H1 (cell line): ENCODE measurements around the gene PATJ. TPM values are rescaled to one million over a fixed set of nuclear protein-coding genes. Genes with fewer than 3 reads are reported as not detected.

Experiments
- CTCF ChIA-PET: fragments of 300-600 bp; sonication (Branson Sonifier 250); formaldehyde crosslinking; loops from one replicate; lab custom pipeline; 2021; ENCODE audit not compliant: partially characterized antibody; lab: Charles Lee
- POLR2A ChIA-PET: fragments of 300-600 bp; sonication (Branson Sonifier 250); formaldehyde crosslinking; loops from one replicate; lab custom pipeline; 2021; ENCODE audit warnings: inconsistent platforms; ENCODE audit not compliant: partially characterized antibody; lab: Charles Lee
- DNase-seq, 2 experiments: peaks; one replicate each; pipeline versions ENCODE4 v3.0.0 to v3.0.0-alpha.2; 2010 to 2022; ENCODE audit warnings: low spot score in 2 of 2, low read depth in 1 of 2, mixed read lengths in 1 of 2
- FAIRE-seq: peaks from 2 replicates; lab custom pipeline; 2011; peaks lifted over from hg19 to GRCh38; lab: Jason Lieb, UNC
- H2AFZ ChIP-seq: 2 replicates; pipeline ENCODE4 v1.8.1; 2012; ENCODE audit warnings: low read length, inconsistent platforms
- H2AK5ac ChIP-seq: 2 replicates; pipeline ENCODE4 v1.6.1; 2013; ENCODE audit warnings: low read depth, low read length
- H2BK120ac ChIP-seq: replicated peaks from 2 replicates; pipeline ENCODE3; 2013; ENCODE audit warnings: low read depth, low read length, inconsistent platforms
- H2BK12ac ChIP-seq: 2 replicates; pipeline ENCODE4 v1.6.1; 2013; ENCODE audit warnings: low read depth, low read length
- H2BK15ac ChIP-seq: 2 replicates; pipeline ENCODE4 v1.6.1; 2013; ENCODE audit warnings: low read length
- H2BK20ac ChIP-seq: 2 replicates; pipeline ENCODE4 v1.6.1; 2013; ENCODE audit warnings: low read length
- H2BK5ac ChIP-seq: 2 replicates; pipeline ENCODE4 v1.6.1; 2013; ENCODE audit warnings: low read depth, low read length
- H3K14ac ChIP-seq: 2 replicates; pipeline ENCODE4 v1.6.1; 2013; ENCODE audit warnings: inconsistent platforms; ENCODE audit not compliant: insufficient read length
- H3K18ac ChIP-seq: 2 replicates; pipeline ENCODE4 v1.6.1; 2013; ENCODE audit warnings: low read length; ENCODE audit errors: extremely low read depth
- H3K23ac ChIP-seq: 2 replicates; pipeline ENCODE4 v1.6.1; 2013; ENCODE audit warnings: inconsistent platforms; ENCODE audit not compliant: insufficient read length
- H3K23me2 ChIP-seq: 2 replicates; pipeline ENCODE4 v1.6.1; 2013; ENCODE audit warnings: low read depth, low read length
- H3K27ac ChIP-seq: 2 replicates; pipeline ENCODE4 v1.6.1; 2011; ENCODE audit warnings: low read depth, low read length, inconsistent platforms
- H3K27me3 ChIP-seq, 4 experiments: replicated peaks in 1 of 4; 1 replicate in 1 of 4; 2 replicates in 3 of 4; pipeline versions ENCODE4 v1.6.1 to v1.8.1; 2011 to 2013; ENCODE audit warnings: low read length in 3 of 4, mild to moderate bottlenecking in 3 of 4, inconsistent platforms in 2 of 4, mixed read lengths in 2 of 4, moderate library complexity in 1 of 4; ENCODE audit not compliant: control insufficient read depth in 3 of 4, insufficient read depth in 3 of 4; ENCODE audit errors: extremely low read depth in 1 of 4
- H3K36me3 ChIP-seq, 4 experiments: 2 replicates each; pipeline versions ENCODE4 v1.6.1 to v1.8.1; 2011 to 2013; ENCODE audit warnings: mild to moderate bottlenecking in 4 of 4, low read length in 3 of 4, moderate library complexity in 2 of 4, control low read depth in 1 of 4, inconsistent platforms in 1 of 4; ENCODE audit not compliant: insufficient read depth in 4 of 4, control insufficient read depth in 2 of 4
- H3K4ac ChIP-seq: replicated peaks from 2 replicates; pipeline ENCODE3; 2013; ENCODE audit warnings: low read length, low read depth, mixed read lengths, inconsistent platforms; ENCODE audit not compliant: insufficient read length
- H3K4me1 ChIP-seq, 4 experiments: replicated peaks in 1 of 4; 1 replicate in 1 of 4; 2 replicates in 3 of 4; pipeline versions ENCODE4 v1.6.1 to v1.8.1; 2011 to 2013; ENCODE audit warnings: low read length in 3 of 4, inconsistent platforms in 2 of 4, mixed read lengths in 1 of 4; ENCODE audit not compliant: insufficient read depth in 4 of 4, control insufficient read depth in 3 of 4
- H3K4me2 ChIP-seq, 2 experiments: 2 replicates each; pipeline versions ENCODE4 v1.6.1 to v1.8.1; 2011 to 2013; ENCODE audit warnings: low read depth in 2 of 2, low read length in 2 of 2, control low read depth in 1 of 2, inconsistent platforms in 1 of 2, mild to moderate bottlenecking in 1 of 2; ENCODE audit not compliant: insufficient read depth in 1 of 2
- H3K4me3 ChIP-seq, 4 experiments: fragments of 200-600, 300-600 bp in 1 of 4; sonication (generic), shearing (Covaris generic), sonication (Bioruptor Twin) in 1 of 4; 2 replicates each; pipeline versions ENCODE4 v1.5.1 to v1.8.1; 2011 to 2016; ENCODE audit warnings: low read length in 4 of 4, low read depth in 3 of 4, control low read depth in 2 of 4, inconsistent platforms in 2 of 4, mild to moderate bottlenecking in 2 of 4, mixed read lengths in 1 of 4, moderate library complexity in 1 of 4; ENCODE audit not compliant: insufficient read depth in 2 of 4; ENCODE audit errors: extremely low read depth in 1 of 4
- H3K56ac ChIP-seq: replicated peaks from 2 replicates; pipeline ENCODE3; 2013; ENCODE audit warnings: low read depth, mild to moderate bottlenecking, mixed read lengths, low read length, inconsistent platforms; ENCODE audit not compliant: insufficient read length
- H3K79me1 ChIP-seq: 2 replicates; pipeline ENCODE4 v1.6.1; 2013; ENCODE audit warnings: low read depth, low read length, control low read depth
- H3K79me2 ChIP-seq, 2 experiments: 2 replicates each; pipeline versions ENCODE4 v1.6.1 to v1.8.1; 2012 to 2013; ENCODE audit warnings: low read length in 2 of 2, mild to moderate bottlenecking in 2 of 2, inconsistent platforms in 1 of 2; ENCODE audit not compliant: insufficient read depth in 2 of 2, control insufficient read depth in 1 of 2
- H3K9ac ChIP-seq, 4 experiments: replicated peaks in 1 of 4; 1 replicate in 1 of 4; 2 replicates in 3 of 4; pipeline versions ENCODE4 v1.6.1 to v1.8.1; 2011 to 2013; ENCODE audit warnings: low read depth in 3 of 4, low read length in 3 of 4, control low read depth in 2 of 4, mild to moderate bottlenecking in 2 of 4, moderate library complexity in 2 of 4, inconsistent platforms in 1 of 4; ENCODE audit errors: extremely low read depth in 1 of 4
- H3K9me3 ChIP-seq, 2 experiments: 2 replicates each; pipeline versions ENCODE4 v1.6.1 to v1.8.1; 2012 to 2013; ENCODE audit warnings: mild to moderate bottlenecking in 2 of 2, moderate library complexity in 2 of 2, control low read depth in 1 of 2, inconsistent platforms in 1 of 2, low read depth in 1 of 2, low read length in 1 of 2, mixed read lengths in 1 of 2; ENCODE audit not compliant: insufficient read depth in 2 of 2
- H4K20me1 ChIP-seq, 2 experiments: replicated peaks in 1 of 2; 2 replicates each; pipeline versions ENCODE3 to v1.8.1; 2011 to 2013; ENCODE audit warnings: inconsistent platforms in 2 of 2, low read length in 2 of 2, mild to moderate bottlenecking in 1 of 2; ENCODE audit not compliant: insufficient read depth in 2 of 2, control insufficient read depth in 1 of 2
- H4K5ac ChIP-seq: 2 replicates; pipeline ENCODE4 v1.6.1; 2013; ENCODE audit warnings: low read length, low read depth, mixed read lengths, inconsistent platforms; ENCODE audit not compliant: insufficient read length
- H4K8ac ChIP-seq: 2 replicates; pipeline ENCODE4 v1.8.0; 2013; ENCODE audit warnings: mild to moderate bottlenecking, moderate library complexity, low read length, inconsistent platforms; ENCODE audit not compliant: insufficient read depth; ENCODE audit errors: extremely low read depth
- H4K91ac ChIP-seq: replicated peaks from 2 replicates; pipeline ENCODE3; 2013; ENCODE audit warnings: low read length, mixed read lengths, inconsistent platforms; ENCODE audit not compliant: insufficient read length
- POLR2A ChIP-seq, 2 experiments: IDR thresholded peaks; 1 replicate in 1 of 2; 2 replicates in 1 of 2; pipeline ENCODE4 v1.6.1; 2011; ENCODE audit warnings: low read depth in 2 of 2, low read length in 2 of 2, mild to moderate bottlenecking in 2 of 2; ENCODE audit errors: control extremely low read depth in 1 of 2
- YY1 ChIP-seq: IDR thresholded peaks from 2 replicates; pipeline ENCODE4 v1.6.1; 2011; ENCODE audit warnings: low read depth, mild to moderate bottlenecking, low read length
- WGBS, 2 experiments: shearing (Covaris generic) in 1 of 2; methylation state at CpG; one replicate each; pipeline versions ENCODE4 v1.1.6 to v1.1.7; 2013 to 2015; ENCODE audit warnings: low lambda C conversion rate in 2 of 2, mixed read lengths in 2 of 2, inconsistent platforms in 1 of 2, low coverage in 1 of 2, missing lambda C conversion rate in 1 of 2; ENCODE audit not compliant: insufficient replicate concordance in 2 of 2, insufficient coverage in 1 of 2, insufficient read length in 1 of 2; ENCODE audit errors: extremely low coverage in 1 of 2, missing lambda C conversion rate in 1 of 2; 5-methylcytosine and 5-hydroxymethylcytosine counted together
- polyA plus RNA-seq, 7 experiments: library from polyadenylated mRNA; depleted of rRNA in 3 of 7; stranded (reverse) in 5 of 7; unstranded in 2 of 7; fragments of >200 nt in 5 of 7; fragments of 200-250 nt in 2 of 7; gene quantifications; 1 replicate in 5 of 7; 2 replicates in 1 of 7; 4 replicates in 1 of 7; pipeline versions ENCODE4 v1.2.1 to v1.2.3, GENCODE V29; 2011 to 2013; ENCODE audit warnings: missing spikeins in 2 of 7, mixed read lengths in 2 of 7
- total RNA-seq: library from RNA; stranded (reverse); fragmentation: NEBNext Ultra II Directional; extraction: Animal tissue kit (Norgen Biotek cat#: 25700); gene quantifications from 2 replicates; pipeline ENCODE4 v1.2.1, GENCODE V29; 2021

The PATJ gene
- total and polyA plus RNA-seq, 2 of the 8 experiments (the other 6 are each of a cell fraction or from before 2014, with no cell fraction given), result 8.2 to 55.6 TPM

DNA sequence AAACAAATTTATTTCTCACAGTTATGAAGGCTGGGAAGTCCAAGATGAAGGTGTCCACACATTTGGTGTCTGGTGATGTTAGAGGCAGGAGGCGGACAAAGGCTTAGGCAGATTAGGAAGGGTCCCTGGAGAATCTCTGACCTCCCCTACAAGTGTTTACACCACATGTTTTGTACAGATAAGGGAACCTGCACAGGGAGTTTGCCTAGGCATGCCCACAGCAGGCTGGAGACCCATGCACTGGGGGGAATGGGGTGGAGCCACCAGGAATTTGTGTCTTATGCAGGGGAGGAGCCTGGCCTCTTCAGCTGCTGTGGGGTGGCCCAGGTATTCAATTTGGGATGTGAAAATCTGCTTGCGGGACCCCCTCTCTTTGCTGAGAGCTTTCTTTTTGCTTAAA, 131.3 kb downstream of the PATJ start:
- CTCF ChIA-PET, result interaction anchor here (1.2 kb wide), 1 partner anchor 14 kb away, joined by 3 read pairs; no protein-coding TSS in a partner anchor
- Histone ChIP-seq H3K14ac (no peak overlapping the region), H2BK12ac (no peak overlapping the region), H3K56ac (no peak overlapping the region), H3K4me2 (no peak overlapping the region), H2BK15ac (no peak overlapping the region), H3K27ac (peak overlapping the region; percentile 71; the same call in 1 of the 2 replicates), H3K4me3 (no peak overlapping the region), H3K9ac (no peak overlapping the region), H4K5ac (no peak overlapping the region), H3K27me3 (no peaks in the 10 kb centered on the region), H3K4ac (no peak overlapping the region), H4K91ac (no peak overlapping the region), H2BK120ac (no peak overlapping the region), H2AK5ac (no peak overlapping the region), H3K4me1 (peaks cover 0 to 4% (median 1%) of the 10 kb centered on the region in 4 experiments; a peak in 2 of 7 replicates), H2AFZ (no peak overlapping the region), H2BK5ac (no peak overlapping the region), H3K18ac (no peak overlapping the region), H4K8ac (no peak overlapping the region), H3K9me3 (no peaks in the 10 kb centered on the region), H3K79me2 (no peaks in the 10 kb centered on the region), H4K20me1 (no peaks in the 10 kb centered on the region), H2BK20ac (peak overlapping the region; percentile 80; the same call in 1 of the 2 replicates), H3K36me3 (peaks cover 0 to 18% (median 4%) of the 10 kb centered on the region in 4 experiments; a peak in 4 of 8 replicates), H3K79me1 (no peaks in the 10 kb centered on the region), H3K23me2 (no peaks in the 10 kb centered on the region), H3K23ac (no peak overlapping the region)
- FAIRE-seq, result no peak
- no peak for DNase-seq
- 97% methylated on average over 2 of the region's 2 CpGs; no CpG with 5 or more reads in 1 of the 2 experiments for WGBS, 2 experiments
- TF ChIP-seq POLR2A (IDR thresholded peaks at IDR 0.05; ENCODE audit: control extremely low read depth in 1 of 2, low read depth in 2 of 2, low read length in 2 of 2) (0 out of 3 replicates have a peak, but pooled peaks of 1 of the 2 experiments have one; percentile 36), YY1 (no peak)
- POLR2A ChIA-PET, result no interaction called here
